NCI-H526 treated with DMSO at 0.1 percent for 48 hours (cell line): ENCODE measurements around the gene SNW1.
"Not testable (repeated sequence)": the region's sequence is repeated elsewhere in the genome, so short reads cannot be mapped to it uniquely, and the experiment has no call there.

Experiments used
- DNase-seq: peaks from one replicate; lab custom pipeline; 2025; lab: John Stamatoyannopoulos, UW

Gene SNW1

GRCh38 chr14:77747425-77747824, 13.5 kb downstream of the SNW1 start:
- not testable (repeated sequence) for DNase-seq

GRCh38 chr14:77746064-77746702, 14.8 kb downstream of the SNW1 start:
- no peak for DNase-seq

- no peak for DNase-seq
Measured at GRCh38 chr14:77741438-77741837, 19.5 kb downstream of the SNW1 start.

- no peak for DNase-seq
Measured at GRCh38 chr14:77738559-77739250, 22.3 kb downstream of the SNW1 start.

- DNase-seq = no peak
Measured at GRCh38 chr14:77730976-77731497, 29.9 kb downstream of the SNW1 start.

- DNase-seq = no peak
Measured at GRCh38 chr14:77722301-77722700, 38.7 kb downstream of the SNW1 start.

GRCh38 chr14:77721437-77721836, 39.5 kb downstream of the SNW1 start:
- no peak for DNase-seq

GRCh38 chr14:77717608-77718305, 43.2 kb downstream of the SNW1 start:
- no peak for DNase-seq

GRCh38 chr14:77714926-77715325, 46.0 kb downstream of the SNW1 start:
- no peak for DNase-seq

GRCh38 chr14:77710364-77710763, 50.6 kb downstream of the SNW1 start:
- DNase-seq = no peak

GRCh38 chr14:77709412-77709811, 51.5 kb downstream of the SNW1 start:
- no peak for DNase-seq

GRCh38 chr14:77708749-77709148, 52.2 kb downstream of the SNW1 start:
- no peak for DNase-seq

GRCh38 chr14:77707724-77708408, 53.1 kb downstream of the SNW1 start, which contains the start of the genes ALKBH1 and SLIRP:
ALKBH1 (minus strand) TSS chr14:77708023; CDS start chr14:77708004, 19 bp downstream.
SLIRP (plus strand) TSS chr14:77708103; CDS start chr14:77708112, 9 bp downstream.
- DNase-seq = peak; percentile 66

- peak; percentile 16 for DNase-seq
Measured at GRCh38 chr14:77707355-77707723, 53.6 kb downstream of the SNW1 start.

- no peak for DNase-seq
Measured at GRCh38 chr14:77691259-77691658, 69.7 kb downstream of the SNW1 start.

GRCh38 chr14:77682158-77682553, 78.8 kb downstream of the SNW1 start:
- DNase-seq = no peak

GRCh38 chr14:77681196-77682157, 79.5 kb downstream of the SNW1 start:
- DNase-seq = no peak

- no peak for DNase-seq
Measured at GRCh38 chr14:77674931-77675330, 86.0 kb downstream of the SNW1 start.

- no peak for DNase-seq
Measured at GRCh38 chr14:77673193-77673592, 87.8 kb downstream of the SNW1 start.
